Brain microvascular endothelial cell (primary cell): ENCODE results near the gene ANO8.

Experiments
- DNase-seq: peaks from one replicate; pipeline ENCODE4 v3.0.0-alpha.2; 2020
- H3K27ac ChIP-seq: fragments of 250-450 bp; sonication (Bioruptor Pico); 2 replicates; pipeline ENCODE4 v1.5.1; 2020; ENCODE audit warnings: mild to moderate bottlenecking, moderate library complexity
- H3K27me3 ChIP-seq: fragments of 250-450 bp; sonication (Bioruptor Pico); replicated peaks from 2 replicates; pipeline ENCODE4 v1.5.1; 2020; ENCODE audit warnings: mild to moderate bottlenecking
- H3K36me3 ChIP-seq: fragments of 250-450 bp; sonication (Bioruptor Pico); replicated peaks from 2 replicates; pipeline ENCODE4 v1.5.1; 2020; ENCODE audit warnings: mild to moderate bottlenecking
- H3K4me3 ChIP-seq: 2 replicates; pipeline ENCODE4 v1.5.1; 2011; ENCODE audit warnings: low read depth, mild to moderate bottlenecking, control low read depth, low read length, moderate library complexity
- CTCF ChIP-seq: IDR thresholded peaks from 2 replicates; pipeline ENCODE4 v1.5.1; 2011; ENCODE audit warnings: low read depth, mild to moderate bottlenecking, moderate library complexity, low read length, control low read depth, inconsistent platforms; ENCODE audit errors: missing control alignments
- in situ Hi-C: cut with HindIII; loops from 2 replicates; pipeline ENCODE4 v1.10.0; 2017; ENCODE audit warnings: low sequenced_read_pairs, low pct_ligation_motif_present

Gene ANO8

GRCh38 chr19:17292301-17293074 is 42.2 kb downstream of the ANO8 start:
- Histone ChIP-seq H3K4me3 (peak overlapping the region; percentile 71), H3K36me3 (no peaks in the 10 kb centered on the region), H3K27ac (no peak overlapping the region), H3K27me3 (no peaks in the 10 kb centered on the region)
- in situ Hi-C loops = no loop called here
- peak; percentile 88 for DNase-seq
- TF ChIP-seq CTCF = peak; percentile 90

GRCh38 chr19:17289489-17289888 is 45.2 kb downstream of the ANO8 start:
- Histone ChIP-seq H3K27ac (no peak overlapping the region), H3K4me3 (peak overlapping the region; percentile 20), H3K27me3 (no peaks in the 10 kb centered on the region), H3K36me3 (no peaks in the 10 kb centered on the region)
- DNase-seq = peak; percentile 88
- in situ Hi-C loops = no loop called here
- TF ChIP-seq CTCF = no peak

- in situ Hi-C loops = no loop called here
- TF ChIP-seq CTCF = no peak
- no peak for DNase-seq
- no peak overlapping the region for H3K4me3 ChIP-seq
- no peaks in the 10 kb centered on the region for H3K36me3 ChIP-seq
- no peaks in the 10 kb centered on the region for H3K27me3 ChIP-seq
- H3K27ac ChIP-seq = no peak overlapping the region
Observed at GRCh38 chr19:17286752-17287151, 47.9 kb downstream of the ANO8 start.

GRCh38 chr19:17286263-17286662 is 48.4 kb downstream of the ANO8 start:
- no peaks in the 10 kb centered on the region for H3K27me3 ChIP-seq
- in situ Hi-C loops = no loop called here
- H3K27ac ChIP-seq = no peak overlapping the region
- no peak for TF ChIP-seq CTCF
- no peak for DNase-seq
- no peak overlapping the region for H3K4me3 ChIP-seq
- no peaks in the 10 kb centered on the region for H3K36me3 ChIP-seq

GRCh38 chr19:17285415-17286135 is 49.1 kb downstream of the ANO8 start:
- no peaks in the 10 kb centered on the region for H3K36me3 ChIP-seq
- no peak for TF ChIP-seq CTCF
- DNase-seq = no peak
- no peaks in the 10 kb centered on the region for H3K27me3 ChIP-seq
- no peak overlapping the region for H3K4me3 ChIP-seq
- no peak overlapping the region for H3K27ac ChIP-seq
- in situ Hi-C loops = no loop called here
